ENCODE data around the gene CALY. TPM values are rescaled to one million over a fixed set of nuclear protein-coding genes. Genes with fewer than 3 reads are reported as not detected.

The CALY gene, protein sequence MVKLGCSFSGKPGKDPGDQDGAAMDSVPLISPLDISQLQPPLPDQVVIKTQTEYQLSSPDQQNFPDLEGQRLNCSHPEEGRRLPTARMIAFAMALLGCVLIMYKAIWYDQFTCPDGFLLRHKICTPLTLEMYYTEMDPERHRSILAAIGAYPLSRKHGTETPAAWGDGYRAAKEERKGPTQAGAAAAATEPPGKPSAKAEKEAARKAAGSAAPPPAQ
- polyA plus RNA-seq (2013, experiment 1 of 4): 0.96 TPM
- 1.8 TPM for polyA plus RNA-seq (2013, experiment 2 of 4)
- 1.1 TPM for polyA plus RNA-seq (2013, experiment 3 of 4)
- 1.4 TPM for polyA plus RNA-seq (2013, experiment 4 of 4)

DNA sequence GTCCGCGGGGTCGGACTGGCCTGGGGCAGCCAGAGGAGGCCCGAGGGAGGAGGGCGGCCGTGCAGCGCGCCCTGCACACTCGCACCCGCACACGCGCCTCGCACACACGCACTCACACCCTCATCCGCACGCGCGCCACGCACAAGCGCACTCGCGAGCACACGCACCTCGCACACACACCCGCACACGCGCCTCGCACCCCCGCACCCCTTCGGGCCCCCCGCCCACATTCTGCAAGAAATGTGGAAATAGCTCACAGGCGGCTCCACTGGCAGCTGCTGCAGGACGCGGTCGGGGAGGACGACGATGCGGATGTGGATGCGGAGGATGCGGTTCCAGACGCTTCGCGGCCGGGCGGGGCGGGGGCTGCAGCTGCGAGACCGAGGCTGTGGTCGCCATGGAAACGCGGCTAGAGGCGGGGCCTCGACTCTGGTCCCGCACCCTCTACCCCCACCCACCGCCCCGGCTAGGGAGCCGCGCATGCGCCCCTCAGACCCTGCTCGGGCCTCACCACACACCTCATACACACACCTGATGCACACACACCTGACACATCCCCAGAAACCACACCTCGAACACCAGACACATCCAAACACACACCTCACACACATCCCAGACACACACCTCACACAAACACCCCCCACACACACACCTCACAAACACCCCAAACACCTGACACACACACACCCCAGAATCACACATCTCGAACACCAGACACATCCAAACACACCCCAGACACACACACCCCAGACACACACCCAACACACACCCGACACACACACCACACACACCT lies at the start of gene CALY:
TSS of gene CALY (minus strand) at position 320 of the 793 bp plus-strand sequence. CDS start 7,907 bp downstream, outside the sequence.
- Histone ChIP-seq H3K4me3 (ENCODE audit: insufficient read depth, low read depth, low read length) (peak within 1 kb of the TSS; percentile 36), H3K9me3 (ENCODE audit: control insufficient read depth, low read length) (no peaks in the 10 kb centered on the region), H3K27me3 (ENCODE audit: control insufficient read depth, insufficient read depth, low read length, poor library complexity, severe bottlenecking) (peaks cover 69% of the 10 kb centered on the region), H3K36me3 (ENCODE audit: control insufficient read depth, insufficient read depth, low read length) (no peaks in the 10 kb centered on the region), H3K27ac (ENCODE audit: insufficient read depth, low read depth, low read length, poor library complexity, severe bottlenecking) (no peak within 1 kb of the TSS), H3K4me1 (ENCODE audit: control insufficient read depth, insufficient read depth, low read length) (peaks cover 13% of the 10 kb centered on the region)
- 36 to 38% methylated on average over 63 of the region's 63 CpGs for WGBS, 2 experiments

DNA sequence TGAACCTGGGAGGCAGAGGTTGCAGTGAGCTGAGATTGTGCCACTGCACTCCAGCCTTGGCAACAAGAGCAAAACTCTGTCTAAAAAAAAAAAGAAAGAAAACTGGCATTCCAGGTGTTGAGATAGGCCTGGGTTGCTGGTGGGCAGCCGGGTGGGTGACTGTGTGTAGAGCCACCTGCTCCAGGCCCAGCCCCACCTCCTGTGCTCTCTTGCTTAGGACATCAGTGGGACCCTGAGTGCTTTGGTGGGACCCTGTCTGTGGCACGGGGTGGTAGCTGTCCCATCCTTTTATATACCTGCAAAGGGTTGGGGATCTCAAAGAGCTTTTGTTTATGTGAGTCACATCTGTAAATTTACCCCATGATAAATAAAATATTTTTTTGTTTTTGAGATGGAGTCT lies 48.5 kb upstream of the CALY start:
- Histone ChIP-seq H3K4me3 (ENCODE audit: insufficient read depth, low read depth, low read length) (no peak overlapping the region), H3K36me3 (ENCODE audit: control insufficient read depth, insufficient read depth, low read length) (no peaks in the 10 kb centered on the region), H3K27me3 (ENCODE audit: control insufficient read depth, insufficient read depth, low read length, poor library complexity, severe bottlenecking) (peaks cover 3% of the 10 kb centered on the region), H3K27ac (ENCODE audit: insufficient read depth, low read depth, low read length, poor library complexity, severe bottlenecking) (no peak overlapping the region), H3K9me3 (ENCODE audit: control insufficient read depth, low read length) (no peaks in the 10 kb centered on the region), H3K4me1 (ENCODE audit: control insufficient read depth, insufficient read depth, low read length) (no peaks in the 10 kb centered on the region)
- WGBS, 2 experiments: 92 to 96% methylated on average over 2 of the region's 2 CpGs

DNA sequence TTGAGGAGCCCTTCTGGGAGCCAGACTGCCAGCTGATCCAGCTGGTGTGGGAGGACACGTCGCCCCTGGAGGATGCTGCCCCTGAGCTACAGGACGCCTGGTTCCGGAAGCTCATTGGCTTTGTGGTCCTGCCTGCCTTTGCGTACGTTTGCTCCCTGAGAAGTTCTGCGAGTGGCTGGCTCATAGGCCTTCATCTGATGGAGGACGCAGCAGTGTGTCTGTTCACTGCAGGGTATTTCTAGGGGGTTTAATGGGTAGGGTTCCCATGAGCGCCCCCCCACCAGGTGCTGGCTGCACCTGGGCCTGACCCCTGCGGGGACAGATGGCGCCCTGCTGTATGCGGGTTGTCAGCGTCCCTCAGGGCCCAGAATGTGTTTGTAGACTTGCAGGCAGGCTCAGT lies 47.4 kb upstream of the CALY start:
- 88 to 89% methylated on average over 13 of the region's 13 CpGs for whole genome bisulfite sequencing, 2 experiments

DNA sequence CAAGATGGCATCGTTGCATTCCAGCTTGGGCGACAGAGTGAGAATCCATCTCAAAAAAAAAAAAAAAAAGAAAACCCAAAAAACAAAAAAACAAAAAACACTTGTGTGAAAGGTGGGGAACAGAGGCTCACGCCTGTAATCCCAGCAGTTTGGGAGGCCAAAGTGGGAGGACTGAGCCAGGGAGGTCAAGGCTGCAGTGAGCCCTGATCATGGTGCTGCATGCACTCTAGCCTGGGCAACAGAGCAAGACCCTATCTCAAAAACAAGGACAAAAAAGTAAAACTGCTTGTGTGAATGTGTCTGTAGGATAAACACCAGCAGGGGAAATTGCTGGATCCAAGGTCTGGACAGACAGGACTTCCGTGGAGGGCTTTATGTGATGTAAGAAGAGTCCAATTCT lies 46.9 kb upstream of the CALY start:
- Histone ChIP-seq H3K9me3 (ENCODE audit: control insufficient read depth, low read length) (no peaks in the 10 kb centered on the region), H3K27me3 (ENCODE audit: control insufficient read depth, insufficient read depth, low read length, poor library complexity, severe bottlenecking) (peaks cover 14% of the 10 kb centered on the region), H3K27ac (ENCODE audit: insufficient read depth, low read depth, low read length, poor library complexity, severe bottlenecking) (no peak overlapping the region), H3K4me1 (ENCODE audit: control insufficient read depth, insufficient read depth, low read length) (no peaks in the 10 kb centered on the region), H3K36me3 (ENCODE audit: control insufficient read depth, insufficient read depth, low read length) (no peaks in the 10 kb centered on the region), H3K4me3 (ENCODE audit: insufficient read depth, low read depth, low read length) (no peak overlapping the region)
- WGBS, 2 experiments: 85 to 90% methylated on average over 3 to 4 of the region's 4 CpGs

More for the DNA sequence above, 47.4 kb upstream of the CALY start:
- Histone ChIP-seq H3K4me1 (ENCODE audit: control insufficient read depth, insufficient read depth, low read length) (no peaks in the 10 kb centered on the region), H3K27ac (ENCODE audit: insufficient read depth, low read depth, low read length, poor library complexity, severe bottlenecking) (no peak overlapping the region), H3K4me3 (ENCODE audit: insufficient read depth, low read depth, low read length) (no peak overlapping the region), H3K36me3 (ENCODE audit: control insufficient read depth, insufficient read depth, low read length) (no peaks in the 10 kb centered on the region), H3K9me3 (ENCODE audit: control insufficient read depth, low read length) (no peaks in the 10 kb centered on the region), H3K27me3 (ENCODE audit: control insufficient read depth, insufficient read depth, low read length, poor library complexity, severe bottlenecking) (peaks cover 12% of the 10 kb centered on the region)

DNA sequence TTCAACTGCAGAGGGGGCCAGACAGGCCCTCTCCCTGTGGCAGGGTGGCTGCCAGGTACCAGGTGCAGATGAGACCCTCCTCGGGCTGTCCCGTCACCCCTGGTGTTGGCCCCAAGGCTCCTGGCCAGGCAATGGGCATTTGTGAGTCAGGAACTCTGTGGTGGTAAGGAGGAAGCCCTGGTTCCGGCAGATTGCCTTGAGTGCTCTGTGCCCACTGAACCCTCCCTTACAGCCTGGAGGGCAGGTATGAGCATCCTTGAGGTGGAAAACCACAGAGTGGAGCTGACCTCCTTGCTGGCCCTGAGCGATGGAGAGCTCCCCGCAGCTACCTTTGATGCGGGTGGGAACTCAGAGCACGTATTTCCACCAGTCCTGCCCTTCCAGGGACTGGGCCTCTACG lies 44.3 kb upstream of the CALY start:
- 94 to 95% methylated on average over 8 of the region's 8 CpGs for WGBS, 2 experiments
- no peaks in the 10 kb centered on the region for H3K36me3 ChIP-seq (ENCODE audit: control insufficient read depth, insufficient read depth, low read length)

DNA sequence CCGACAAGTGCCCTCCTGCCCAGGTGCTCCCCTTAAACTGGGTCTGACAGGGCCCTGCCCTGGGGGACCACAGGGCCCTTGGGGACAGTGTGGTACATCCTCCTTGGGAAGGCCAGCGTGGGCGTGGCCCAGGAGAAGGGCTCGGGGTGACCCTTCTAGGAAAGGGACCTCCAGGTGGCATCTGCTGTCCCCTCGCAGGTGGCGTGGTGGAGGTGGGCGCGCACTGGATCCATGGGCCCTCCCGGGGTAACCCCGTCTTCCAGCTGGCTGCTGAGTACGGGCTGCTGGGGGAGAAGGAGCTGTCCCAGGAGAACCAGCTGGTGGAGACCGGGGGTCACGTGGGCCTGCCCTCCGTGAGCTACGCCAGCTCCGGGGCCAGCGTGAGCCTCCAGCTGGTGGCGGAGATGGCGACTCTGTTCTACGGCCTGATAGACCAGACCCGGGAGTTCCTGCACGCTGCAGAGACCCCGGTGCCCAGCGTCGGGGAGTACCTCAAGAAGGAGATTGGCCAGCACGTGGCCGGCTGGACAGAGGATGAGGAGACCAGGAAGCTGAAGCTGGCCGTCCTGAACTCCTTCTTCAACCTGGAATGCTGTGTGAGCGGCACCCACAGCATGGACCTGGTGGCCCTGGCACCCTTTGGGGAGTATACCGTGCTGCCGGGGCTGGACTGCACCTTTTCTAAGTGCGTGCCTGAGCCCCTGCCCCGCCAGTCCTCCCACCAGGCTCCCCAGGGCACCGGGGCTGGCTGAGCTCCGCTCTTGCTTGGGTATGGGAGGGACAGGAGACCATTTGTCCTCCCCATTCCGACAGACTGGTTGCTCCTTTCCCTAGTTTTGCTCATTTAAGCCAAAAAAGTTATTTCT lies 43.3 kb upstream of the CALY start:
- Histone ChIP-seq H3K4me1 (ENCODE audit: control insufficient read depth, insufficient read depth, low read length) (no peaks in the 10 kb centered on the region), H3K9me3 (ENCODE audit: control insufficient read depth, low read length) (no peaks in the 10 kb centered on the region), H3K36me3 (ENCODE audit: control insufficient read depth, insufficient read depth, low read length) (no peaks in the 10 kb centered on the region), H3K27ac (ENCODE audit: insufficient read depth, low read depth, low read length, poor library complexity, severe bottlenecking) (no peak overlapping the region), H3K4me3 (ENCODE audit: insufficient read depth, low read depth, low read length) (peak overlapping the region; percentile 46), H3K27me3 (ENCODE audit: control insufficient read depth, insufficient read depth, low read length, poor library complexity, severe bottlenecking) (peaks cover 49% of the 10 kb centered on the region)
- 91 to 93% methylated on average over 36 of the region's 36 CpGs for WGBS, 2 experiments

More for the DNA sequence above, 44.3 kb upstream of the CALY start:
- no peaks in the 10 kb centered on the region for H3K4me1 ChIP-seq (ENCODE audit: control insufficient read depth, insufficient read depth, low read length)
- no peaks in the 10 kb centered on the region for H3K9me3 ChIP-seq (ENCODE audit: control insufficient read depth, low read length)
- no peak overlapping the region for H3K4me3 ChIP-seq (ENCODE audit: insufficient read depth, low read depth, low read length)
- H3K27ac ChIP-seq (ENCODE audit: insufficient read depth, low read depth, low read length, poor library complexity, severe bottlenecking): no peak overlapping the region
- H3K27me3 ChIP-seq (ENCODE audit: control insufficient read depth, insufficient read depth, low read length, poor library complexity, severe bottlenecking): peaks cover 39% of the 10 kb centered on the region

DNA sequence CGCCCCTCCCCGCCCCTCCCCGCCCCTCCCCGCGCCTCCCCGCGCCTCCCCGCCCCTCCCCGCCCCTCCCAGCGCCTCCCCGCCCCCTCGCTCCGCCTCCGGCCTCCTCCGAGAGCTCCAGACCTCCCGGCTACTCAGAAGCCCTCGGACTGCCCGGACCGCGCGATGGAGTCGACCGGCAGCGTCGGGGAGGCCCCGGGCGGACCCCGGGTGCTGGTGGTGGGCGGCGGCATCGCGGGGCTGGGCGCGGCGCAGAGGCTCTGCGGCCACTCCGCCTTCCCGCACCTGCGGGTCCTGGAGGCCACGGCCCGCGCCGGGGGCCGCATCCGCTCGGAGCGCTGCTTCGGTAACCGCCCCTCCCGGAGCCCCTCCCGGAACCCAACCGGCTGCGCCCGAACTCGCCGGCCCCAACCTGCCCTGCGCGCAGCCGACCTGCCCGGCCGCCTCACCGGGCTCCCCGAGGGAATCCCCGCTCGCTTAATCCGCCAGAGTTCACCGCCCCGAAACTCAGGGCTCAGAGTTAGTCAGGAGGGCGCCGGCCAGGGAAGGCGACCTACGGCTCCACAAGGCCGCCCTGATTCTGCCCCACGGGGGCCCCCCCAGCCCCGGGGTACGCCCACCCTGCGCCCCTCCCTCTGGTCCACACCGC lies 42.6 kb upstream of the CALY start, which contains the start of gene PAOX:
TSS of gene PAOX (plus strand) at position 111 of the 649 bp plus-strand sequence. CDS start at position 166, 55 bp downstream.
- H3K4me3 ChIP-seq (ENCODE audit: insufficient read depth, low read depth, low read length): peak within 1 kb of the TSS; percentile 60
- WGBS, 2 experiments: 5 to 6% methylated on average over 69 of the region's 78 CpGs
- H3K27ac ChIP-seq (ENCODE audit: insufficient read depth, low read depth, low read length, poor library complexity, severe bottlenecking): no peak within 1 kb of the TSS

DNA sequence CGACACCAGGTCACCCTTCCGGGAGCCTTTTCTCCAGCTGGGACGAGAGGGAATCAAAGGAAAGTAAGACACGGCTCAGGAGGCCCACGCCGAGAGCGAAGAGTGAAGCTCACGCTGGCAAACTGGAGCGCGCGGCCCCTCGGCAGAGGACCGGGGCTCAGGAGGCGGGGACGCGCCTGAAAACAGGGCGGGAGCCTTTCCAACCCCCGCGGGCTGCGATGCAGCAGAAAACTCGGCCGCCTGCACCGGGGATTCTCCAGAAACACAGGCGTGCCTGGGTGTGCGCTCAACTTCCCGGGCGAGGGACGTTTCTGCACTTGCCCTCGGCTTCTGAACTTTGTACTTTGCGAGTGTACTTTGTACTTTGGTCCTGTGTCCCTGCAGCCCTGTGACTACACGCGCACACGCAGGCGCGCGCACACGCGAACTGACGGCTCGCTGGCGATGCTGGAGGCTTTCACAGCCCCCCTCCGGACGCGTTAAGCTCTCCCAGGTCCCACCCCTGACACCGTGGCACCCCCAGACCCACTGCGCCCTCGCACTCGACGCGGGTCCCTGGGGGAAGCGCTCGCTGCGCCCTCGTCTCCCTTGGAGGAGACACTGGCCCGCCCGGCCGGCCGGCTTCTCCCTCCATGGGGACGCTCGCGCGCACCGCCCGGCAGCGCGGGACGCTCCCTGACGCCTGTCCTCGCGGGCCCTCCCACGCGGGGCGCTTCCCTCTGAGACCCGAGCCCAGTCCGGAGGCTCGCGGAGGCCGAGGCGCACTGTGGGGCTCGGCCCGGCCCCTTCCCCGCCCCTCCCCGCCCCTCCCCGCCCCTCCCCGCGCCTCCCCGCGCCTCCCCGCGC lies 41.8 kb upstream of the CALY start:
- H3K36me3 ChIP-seq (ENCODE audit: control insufficient read depth, insufficient read depth, low read length): no peaks in the 10 kb centered on the region
- peak overlapping the region; percentile 60 for H3K4me3 ChIP-seq (ENCODE audit: insufficient read depth, low read depth, low read length)
- no peaks in the 10 kb centered on the region for H3K4me1 ChIP-seq (ENCODE audit: control insufficient read depth, insufficient read depth, low read length)
- peaks cover 61% of the 10 kb centered on the region for H3K27me3 ChIP-seq (ENCODE audit: control insufficient read depth, insufficient read depth, low read length, poor library complexity, severe bottlenecking)
- H3K9me3 ChIP-seq (ENCODE audit: control insufficient read depth, low read length): no peaks in the 10 kb centered on the region
- H3K27ac ChIP-seq (ENCODE audit: insufficient read depth, low read depth, low read length, poor library complexity, severe bottlenecking): no peak overlapping the region
- WGBS, 2 experiments: 0 to 1% methylated on average over 76 to 79 of the region's 90 CpGs

More for the DNA sequence above, 42.6 kb upstream of the CALY start, which contains the start of gene PAOX:
- Histone ChIP-seq H3K36me3 (ENCODE audit: control insufficient read depth, insufficient read depth, low read length) (no peaks in the 10 kb centered on the region), H3K27me3 (ENCODE audit: control insufficient read depth, insufficient read depth, low read length, poor library complexity, severe bottlenecking) (peaks cover 57% of the 10 kb centered on the region), H3K9me3 (ENCODE audit: control insufficient read depth, low read length) (no peaks in the 10 kb centered on the region), H3K4me1 (ENCODE audit: control insufficient read depth, insufficient read depth, low read length) (no peaks in the 10 kb centered on the region)

DNA sequence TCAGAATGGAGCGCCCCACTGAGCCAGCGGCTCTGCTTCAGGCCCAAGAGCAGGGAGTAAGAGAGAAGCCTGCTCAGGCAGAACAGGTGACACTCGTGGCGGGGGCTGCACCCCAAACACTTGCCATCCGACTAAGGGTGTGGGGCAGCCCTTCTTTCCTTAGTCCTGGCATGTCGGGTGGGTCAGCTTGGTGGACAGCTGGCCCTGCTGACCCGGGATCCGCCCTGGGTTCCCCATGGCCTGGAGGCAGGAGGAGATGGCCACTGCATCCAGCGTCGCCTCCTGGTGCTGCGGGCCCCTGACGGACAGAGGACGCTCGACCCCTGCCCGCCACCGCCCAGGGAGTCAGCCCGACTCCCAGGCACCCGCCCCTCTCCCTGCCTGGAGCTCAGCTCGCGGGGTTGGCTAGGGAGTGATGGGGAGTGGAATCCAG lies 41.1 kb upstream of the CALY start:
- 26 to 28% methylated on average over 20 of the region's 20 CpGs for WGBS, 2 experiments
- H3K36me3 ChIP-seq (ENCODE audit: control insufficient read depth, insufficient read depth, low read length): no peaks in the 10 kb centered on the region
- no peaks in the 10 kb centered on the region for H3K4me1 ChIP-seq (ENCODE audit: control insufficient read depth, insufficient read depth, low read length)
- peak overlapping the region; percentile 60 for H3K4me3 ChIP-seq (ENCODE audit: insufficient read depth, low read depth, low read length)
- no peaks in the 10 kb centered on the region for H3K9me3 ChIP-seq (ENCODE audit: control insufficient read depth, low read length)
- peaks cover 61% of the 10 kb centered on the region for H3K27me3 ChIP-seq (ENCODE audit: control insufficient read depth, insufficient read depth, low read length, poor library complexity, severe bottlenecking)
- no peak overlapping the region for H3K27ac ChIP-seq (ENCODE audit: insufficient read depth, low read depth, low read length, poor library complexity, severe bottlenecking)
